Measurements from ENCODE around the gene DCC.

DCC gene

DNA sequence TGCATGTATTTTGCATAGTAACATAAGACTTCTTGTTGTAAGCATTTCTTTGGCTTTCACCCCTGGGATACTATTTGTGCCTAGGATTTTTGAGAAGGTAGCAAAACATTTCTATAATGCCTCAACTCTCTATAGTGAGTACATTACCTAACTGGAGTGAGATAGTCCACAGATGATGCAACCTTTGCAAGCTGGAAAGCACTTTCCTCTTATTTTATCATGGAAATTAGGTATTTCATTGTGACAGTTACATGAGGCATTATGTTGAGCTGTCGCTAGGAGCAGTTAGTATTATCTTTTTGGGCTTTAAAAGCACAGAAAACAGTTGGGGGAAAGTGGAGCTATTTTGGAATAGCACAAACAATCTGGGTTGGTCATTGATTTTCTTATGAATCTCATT is 786.2 kb downstream of the DCC start:
- no peak overlapping the region for H3K27ac ChIP-seq
- no peak overlapping the region for H2AFZ ChIP-seq (ENCODE audit: low read depth)
- H3K27me3 ChIP-seq (ENCODE audit: insufficient read depth, low read depth), result no peaks in the 10 kb centered on the region
- no peak overlapping the region for H3K4me3 ChIP-seq (IDR thresholded peaks at IDR 0.05; ENCODE audit: insufficient read depth, low read depth, low read length)
- H3K36me3 ChIP-seq (ENCODE audit: insufficient read depth), result no peaks in the 10 kb centered on the region
- H4K20me1 ChIP-seq (ENCODE audit: insufficient read depth), result no peaks in the 10 kb centered on the region
- TF ChIP-seq, protein P1, sequence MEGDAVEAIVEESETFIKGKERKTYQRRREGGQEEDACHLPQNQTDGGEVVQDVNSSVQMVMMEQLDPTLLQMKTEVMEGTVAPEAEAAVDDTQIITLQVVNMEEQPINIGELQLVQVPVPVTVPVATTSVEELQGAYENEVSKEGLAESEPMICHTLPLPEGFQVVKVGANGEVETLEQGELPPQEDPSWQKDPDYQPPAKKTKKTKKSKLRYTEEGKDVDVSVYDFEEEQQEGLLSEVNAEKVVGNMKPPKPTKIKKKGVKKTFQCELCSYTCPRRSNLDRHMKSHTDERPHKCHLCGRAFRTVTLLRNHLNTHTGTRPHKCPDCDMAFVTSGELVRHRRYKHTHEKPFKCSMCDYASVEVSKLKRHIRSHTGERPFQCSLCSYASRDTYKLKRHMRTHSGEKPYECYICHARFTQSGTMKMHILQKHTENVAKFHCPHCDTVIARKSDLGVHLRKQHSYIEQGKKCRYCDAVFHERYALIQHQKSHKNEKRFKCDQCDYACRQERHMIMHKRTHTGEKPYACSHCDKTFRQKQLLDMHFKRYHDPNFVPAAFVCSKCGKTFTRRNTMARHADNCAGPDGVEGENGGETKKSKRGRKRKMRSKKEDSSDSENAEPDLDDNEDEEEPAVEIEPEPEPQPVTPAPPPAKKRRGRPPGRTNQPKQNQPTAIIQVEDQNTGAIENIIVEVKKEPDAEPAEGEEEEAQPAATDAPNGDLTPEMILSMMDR (conservative IDR thresholded peaks at IDR 0.05; ENCODE audit: low read depth, low read length), result no peak
- H3K79me2 ChIP-seq (ENCODE audit: insufficient read depth, low read depth), result no peaks in the 10 kb centered on the region
- H3K4me1 ChIP-seq (ENCODE audit: low read depth, poor library complexity, severe bottlenecking), result peaks cover 46% of the 10 kb centered on the region
- no peak overlapping the region for H3K4me2 ChIP-seq
- no peak overlapping the region for H3K9ac ChIP-seq

- Histone ChIP-seq H2AFZ (ENCODE audit: low read depth) (no peak overlapping the region), H3K27ac (no peak overlapping the region), H3K79me2 (ENCODE audit: insufficient read depth, low read depth) (no peaks in the 10 kb centered on the region), H3K4me1 (ENCODE audit: low read depth, poor library complexity, severe bottlenecking) (peaks cover 16% of the 10 kb centered on the region), H3K27me3 (ENCODE audit: insufficient read depth, low read depth) (no peaks in the 10 kb centered on the region), H3K9ac (no peak overlapping the region), H3K4me3 (IDR thresholded peaks at IDR 0.05; ENCODE audit: insufficient read depth, low read depth, low read length) (no peak overlapping the region), H3K36me3 (ENCODE audit: insufficient read depth) (no peaks in the 10 kb centered on the region), H3K4me2 (no peak overlapping the region), H4K20me1 (ENCODE audit: insufficient read depth) (no peaks in the 10 kb centered on the region)
- TF ChIP-seq, protein P1 (conservative IDR thresholded peaks at IDR 0.05; ENCODE audit: low read depth, low read length), result no peak
These were observed 791.0 kb downstream of the DCC start for GRCh38 chr18:53131001-53131400.

DNA sequence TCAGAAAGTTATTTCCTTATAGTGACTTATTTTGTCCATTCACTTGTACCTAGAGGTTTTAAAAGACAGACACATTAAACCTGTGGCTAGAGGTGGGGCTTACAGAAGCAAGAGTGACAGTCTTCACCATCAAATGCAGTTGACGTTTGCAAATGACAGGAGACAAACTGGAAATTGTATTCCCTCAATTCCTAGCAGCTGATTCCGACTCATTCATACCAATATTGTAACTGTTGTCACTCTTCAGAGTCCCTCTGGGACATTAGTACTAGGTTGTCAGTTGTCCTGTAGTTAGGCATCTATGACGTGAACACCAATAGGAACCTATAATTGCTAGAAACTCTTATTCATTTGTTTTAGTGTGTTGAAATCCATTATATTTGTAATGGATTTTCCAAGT is 794.7 kb downstream of the DCC start:
- Histone ChIP-seq H2AFZ (ENCODE audit: low read depth) (no peak overlapping the region), H3K79me2 (ENCODE audit: insufficient read depth, low read depth) (no peaks in the 10 kb centered on the region), H3K4me1 (ENCODE audit: low read depth, poor library complexity, severe bottlenecking) (peaks cover 11% of the 10 kb centered on the region), H3K27me3 (ENCODE audit: insufficient read depth, low read depth) (no peaks in the 10 kb centered on the region), H4K20me1 (ENCODE audit: insufficient read depth) (no peaks in the 10 kb centered on the region), H3K27ac (no peak overlapping the region), H3K4me2 (no peak overlapping the region), H3K9ac (no peak overlapping the region), H3K4me3 (IDR thresholded peaks at IDR 0.05; ENCODE audit: insufficient read depth, low read depth, low read length) (no peak overlapping the region), H3K36me3 (ENCODE audit: insufficient read depth) (no peaks in the 10 kb centered on the region)
- TF ChIP-seq, protein P1 (conservative IDR thresholded peaks at IDR 0.05; ENCODE audit: low read depth, low read length), result no peak

- no peaks in the 10 kb centered on the region for H4K20me1 ChIP-seq (ENCODE audit: insufficient read depth)
- H3K79me2 ChIP-seq (ENCODE audit: insufficient read depth, low read depth), result no peaks in the 10 kb centered on the region
- no peak overlapping the region for H3K9ac ChIP-seq
- H3K4me2 ChIP-seq, result no peak overlapping the region
- TF ChIP-seq, protein P1 (conservative IDR thresholded peaks at IDR 0.05; ENCODE audit: low read depth, low read length), result no peak
- H3K4me1 ChIP-seq (ENCODE audit: low read depth, poor library complexity, severe bottlenecking), result peaks cover 1% of the 10 kb centered on the region
- H3K27me3 ChIP-seq (ENCODE audit: insufficient read depth, low read depth), result no peaks in the 10 kb centered on the region
- H3K4me3 ChIP-seq (IDR thresholded peaks at IDR 0.05; ENCODE audit: insufficient read depth, low read depth, low read length), result no peak overlapping the region
- no peak overlapping the region for H3K27ac ChIP-seq
- H2AFZ ChIP-seq (ENCODE audit: low read depth), result no peak overlapping the region
- no peaks in the 10 kb centered on the region for H3K36me3 ChIP-seq (ENCODE audit: insufficient read depth)
These were observed 795.7 kb downstream of the DCC start for GRCh38 chr18:53135654-53136053.

Measured in KMS-11 (cell line).